ENCODE measurements around the gene HERC4.

The HERC4 gene

DNA sequence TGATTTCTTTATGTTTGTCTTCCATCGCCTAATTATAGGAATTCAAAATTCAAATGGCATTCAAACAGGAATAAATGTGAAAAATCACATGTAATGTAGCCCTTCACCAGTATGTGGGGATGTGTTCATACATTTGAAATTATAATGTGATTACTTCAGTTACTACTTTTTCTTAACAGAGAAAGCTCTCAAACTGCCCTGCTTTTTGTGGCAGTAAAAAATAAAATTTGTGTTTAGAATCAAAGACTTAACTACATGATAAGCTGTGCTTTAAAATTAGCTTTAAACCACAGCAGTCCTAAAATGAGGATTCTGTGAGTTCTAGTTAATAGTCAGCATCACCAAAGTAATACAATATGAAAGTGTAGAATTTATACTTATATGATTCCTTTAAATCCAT lies 7.8 kb upstream of the HERC4 start:
- TF ChIP-seq, protein P1, sequence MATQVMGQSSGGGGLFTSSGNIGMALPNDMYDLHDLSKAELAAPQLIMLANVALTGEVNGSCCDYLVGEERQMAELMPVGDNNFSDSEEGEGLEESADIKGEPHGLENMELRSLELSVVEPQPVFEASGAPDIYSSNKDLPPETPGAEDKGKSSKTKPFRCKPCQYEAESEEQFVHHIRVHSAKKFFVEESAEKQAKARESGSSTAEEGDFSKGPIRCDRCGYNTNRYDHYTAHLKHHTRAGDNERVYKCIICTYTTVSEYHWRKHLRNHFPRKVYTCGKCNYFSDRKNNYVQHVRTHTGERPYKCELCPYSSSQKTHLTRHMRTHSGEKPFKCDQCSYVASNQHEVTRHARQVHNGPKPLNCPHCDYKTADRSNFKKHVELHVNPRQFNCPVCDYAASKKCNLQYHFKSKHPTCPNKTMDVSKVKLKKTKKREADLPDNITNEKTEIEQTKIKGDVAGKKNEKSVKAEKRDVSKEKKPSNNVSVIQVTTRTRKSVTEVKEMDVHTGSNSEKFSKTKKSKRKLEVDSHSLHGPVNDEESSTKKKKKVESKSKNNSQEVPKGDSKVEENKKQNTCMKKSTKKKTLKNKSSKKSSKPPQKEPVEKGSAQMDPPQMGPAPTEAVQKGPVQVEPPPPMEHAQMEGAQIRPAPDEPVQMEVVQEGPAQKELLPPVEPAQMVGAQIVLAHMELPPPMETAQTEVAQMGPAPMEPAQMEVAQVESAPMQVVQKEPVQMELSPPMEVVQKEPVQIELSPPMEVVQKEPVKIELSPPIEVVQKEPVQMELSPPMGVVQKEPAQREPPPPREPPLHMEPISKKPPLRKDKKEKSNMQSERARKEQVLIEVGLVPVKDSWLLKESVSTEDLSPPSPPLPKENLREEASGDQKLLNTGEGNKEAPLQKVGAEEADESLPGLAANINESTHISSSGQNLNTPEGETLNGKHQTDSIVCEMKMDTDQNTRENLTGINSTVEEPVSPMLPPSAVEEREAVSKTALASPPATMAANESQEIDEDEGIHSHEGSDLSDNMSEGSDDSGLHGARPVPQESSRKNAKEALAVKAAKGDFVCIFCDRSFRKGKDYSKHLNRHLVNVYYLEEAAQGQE (IDR thresholded peaks at IDR 0.05; ENCODE audit: insufficient read depth in 1 of 2, low read depth in 2 of 2, low read length in 2 of 2), result no peak
- TF ChIP-seq POLR2AphosphoS5 (IDR thresholded peaks at IDR 0.05; ENCODE audit: low read depth, low read length) (no peak), FOXP2 (optimal IDR thresholded peaks at IDR 0.05; ENCODE audit: borderline replicate concordance, extremely low read depth, extremely low read length, insufficient read depth) (no peak), SIN3A (IDR thresholded peaks at IDR 0.05; ENCODE audit: borderline replicate concordance, insufficient read depth, low read length) (no peak), TAF1 (IDR thresholded peaks at IDR 0.05; ENCODE audit: borderline replicate concordance, insufficient read depth, low read length) (no peak)

DNA sequence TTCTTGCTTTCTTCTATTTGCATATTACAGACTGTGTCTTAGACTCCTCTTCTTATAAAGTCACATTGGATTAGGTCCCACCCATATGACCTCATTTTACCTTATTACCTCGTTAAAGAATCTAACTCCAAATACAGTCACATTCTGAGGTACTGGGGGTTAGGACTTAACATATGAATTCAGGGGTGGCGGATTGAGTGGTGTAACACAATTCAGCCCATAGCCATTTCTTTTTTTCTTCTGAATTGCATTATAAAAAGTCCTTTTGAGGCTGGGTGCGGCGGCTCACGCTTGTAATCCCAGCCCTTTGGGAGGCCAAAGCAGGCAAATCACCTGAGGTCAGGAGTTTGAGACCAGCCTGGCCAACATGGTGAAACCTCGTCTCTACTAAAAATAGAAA lies 6.8 kb upstream of the HERC4 start:
- no peak for TF ChIP-seq SIN3A (IDR thresholded peaks at IDR 0.05; ENCODE audit: borderline replicate concordance, insufficient read depth, low read length)
- TF ChIP-seq FOXP2 (optimal IDR thresholded peaks at IDR 0.05; ENCODE audit: borderline replicate concordance, extremely low read depth, extremely low read length, insufficient read depth), result no peak
- TF ChIP-seq TAF1 (IDR thresholded peaks at IDR 0.05; ENCODE audit: borderline replicate concordance, insufficient read depth, low read length), result no peak
- TF ChIP-seq, protein P1 (IDR thresholded peaks at IDR 0.05; ENCODE audit: insufficient read depth in 1 of 2, low read depth in 2 of 2, low read length in 2 of 2), result no peak
- TF ChIP-seq POLR2AphosphoS5 (IDR thresholded peaks at IDR 0.05; ENCODE audit: low read depth, low read length), result no peak

DNA sequence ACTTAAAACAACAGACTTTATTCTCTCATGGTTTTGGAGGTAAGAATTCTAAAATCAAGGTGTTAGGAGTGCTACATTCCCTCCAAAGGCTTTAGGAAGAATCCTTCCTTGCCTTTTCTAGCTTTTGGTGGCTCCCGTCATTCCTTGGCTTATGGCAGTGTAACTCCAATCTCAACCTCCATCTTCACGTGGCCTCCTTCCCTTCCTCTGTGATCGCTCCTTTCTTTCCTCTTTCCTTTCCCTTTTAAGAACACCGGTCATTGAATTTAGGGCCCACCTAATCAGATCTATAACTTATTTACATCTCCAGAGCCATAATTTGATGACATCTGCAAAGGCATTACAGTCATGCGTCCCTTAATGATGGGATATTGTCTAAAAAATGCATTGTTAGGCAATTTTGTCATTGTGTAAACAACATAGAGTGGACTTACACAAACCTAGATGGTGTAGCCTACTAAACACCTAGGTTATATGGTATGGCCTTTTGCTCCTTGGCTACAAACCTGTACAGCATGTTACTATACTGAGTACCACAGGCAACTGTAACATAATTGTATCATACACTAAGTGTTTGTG lies 5.9 kb upstream of the HERC4 start:
- TF ChIP-seq FOXP2 (optimal IDR thresholded peaks at IDR 0.05; ENCODE audit: borderline replicate concordance, extremely low read depth, extremely low read length, insufficient read depth) (no peak), SIN3A (IDR thresholded peaks at IDR 0.05; ENCODE audit: borderline replicate concordance, insufficient read depth, low read length) (no peak), POLR2AphosphoS5 (IDR thresholded peaks at IDR 0.05; ENCODE audit: low read depth, low read length) (no peak), TAF1 (IDR thresholded peaks at IDR 0.05; ENCODE audit: borderline replicate concordance, insufficient read depth, low read length) (no peak)
- TF ChIP-seq, protein P1 (IDR thresholded peaks at IDR 0.05; ENCODE audit: insufficient read depth in 1 of 2, low read depth in 2 of 2, low read length in 2 of 2), result no peak

DNA sequence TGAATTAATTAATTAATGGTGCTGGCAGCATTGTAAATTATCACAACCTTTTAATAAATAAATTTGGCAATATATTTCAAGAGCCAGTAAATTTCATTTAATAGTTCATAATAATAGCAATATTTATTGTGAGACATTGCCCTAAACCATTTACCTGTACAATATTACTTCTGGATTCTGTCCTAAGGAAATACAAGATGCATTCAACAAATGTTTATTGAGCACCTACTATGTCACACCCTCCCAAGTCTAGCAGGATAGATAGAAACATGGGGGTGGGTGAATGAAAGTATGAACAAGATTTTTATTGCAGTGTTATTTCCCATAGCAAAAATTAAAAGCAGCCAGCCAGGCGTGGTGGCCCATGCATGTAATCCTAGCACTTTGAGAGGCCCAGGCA lies 4.4 kb upstream of the HERC4 start:
- no peak for TF ChIP-seq SIN3A (IDR thresholded peaks at IDR 0.05; ENCODE audit: borderline replicate concordance, insufficient read depth, low read length)
- no peak for TF ChIP-seq TAF1 (IDR thresholded peaks at IDR 0.05; ENCODE audit: borderline replicate concordance, insufficient read depth, low read length)
- no peak for TF ChIP-seq FOXP2 (optimal IDR thresholded peaks at IDR 0.05; ENCODE audit: borderline replicate concordance, extremely low read depth, extremely low read length, insufficient read depth)
- TF ChIP-seq, protein P1 (IDR thresholded peaks at IDR 0.05; ENCODE audit: insufficient read depth in 1 of 2, low read depth in 2 of 2, low read length in 2 of 2), result no peak
- TF ChIP-seq POLR2AphosphoS5 (IDR thresholded peaks at IDR 0.05; ENCODE audit: low read depth, low read length), result no peak
